ENCODE data around the gene CERS4. TPM values are rescaled to one million over a fixed set of nuclear protein-coding genes. Genes with fewer than 3 reads are reported as not detected.

The CERS4 gene
- total and polyA plus RNA-seq, 2 experiments from 2014 or later = 82.6 to 86.0 TPM

- Histone ChIP-seq H3K4me3 (no peak overlapping the region), H2AFZ (no peak overlapping the region), H3K4me2 (no peak overlapping the region), H3K27ac (no peak overlapping the region), H4K20me1 (ENCODE audit: insufficient read depth, poor library complexity, severe bottlenecking) (peaks cover 8% of the 10 kb centered on the region), H3K27me3 (no peaks in the 10 kb centered on the region), H3K36me3 (replicated peaks; ENCODE audit: insufficient read depth, low read depth) (no peaks in the 10 kb centered on the region), H3K79me2 (peaks cover 49% of the 10 kb centered on the region), H3K9me3 (ENCODE audit: low read depth) (no peaks in the 10 kb centered on the region), H3K4me1 (ENCODE audit: insufficient read depth) (peaks cover 7% of the 10 kb centered on the region), H3K9me2 (replicated peaks; ENCODE audit: insufficient read depth) (no peaks in the 10 kb centered on the region)
- 57% methylated on average over 7 of the region's 7 CpGs for WGBS (ENCODE audit: low lambda C conversion rate, missing lambda C conversion rate)
- TF ChIP-seq CTCF (IDR thresholded peaks at IDR 0.05; ENCODE audit: poor library complexity) = no peak
- no peak for TF ChIP-seq EZH2phosphoT487 (IDR thresholded peaks at IDR 0.05; ENCODE audit: low read depth, severe bottlenecking, unreplicated experiment)
- TF ChIP-seq EZH2 (IDR thresholded peaks at IDR 0.05; ENCODE audit: borderline replicate concordance) = no peak
- no peak for DNase-seq (ENCODE audit: low spot score)
Observed at GRCh38 chr19:8233370-8233769, 24.2 kb downstream of the CERS4 start.

DNA sequence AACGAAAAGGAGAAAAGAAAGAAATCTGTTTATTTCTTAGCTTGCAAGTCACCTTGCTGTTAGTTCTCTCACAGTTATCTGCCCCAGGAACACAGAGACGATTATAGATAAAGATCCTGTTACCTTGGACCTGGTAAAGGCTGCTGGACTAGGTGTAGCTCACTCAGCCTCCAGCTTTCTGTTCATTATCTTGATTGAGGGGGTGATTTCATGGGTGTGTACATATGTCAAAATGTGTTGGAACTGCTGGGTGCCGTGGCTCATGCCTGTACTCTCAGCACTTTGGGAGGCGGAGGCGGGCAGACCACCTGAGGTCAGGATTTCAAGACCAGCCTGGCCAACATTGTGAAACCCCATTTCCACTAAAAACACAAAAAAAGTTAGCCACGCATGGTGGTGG lies 27.9 kb downstream of the CERS4 start:
- Histone ChIP-seq H4K20me1 (ENCODE audit: insufficient read depth, poor library complexity, severe bottlenecking) (peaks cover 7% of the 10 kb centered on the region), H3K9me3 (ENCODE audit: low read depth) (no peaks in the 10 kb centered on the region), H3K79me2 (peaks cover 47% of the 10 kb centered on the region), H2AFZ (no peak overlapping the region), H3K4me2 (no peak overlapping the region), H3K36me3 (replicated peaks; ENCODE audit: insufficient read depth, low read depth) (no peaks in the 10 kb centered on the region), H3K4me3 (no peak overlapping the region), H3K9me2 (replicated peaks; ENCODE audit: insufficient read depth) (no peaks in the 10 kb centered on the region), H3K27me3 (no peaks in the 10 kb centered on the region), H3K4me1 (ENCODE audit: insufficient read depth) (peaks cover 21% of the 10 kb centered on the region), H3K27ac (no peak overlapping the region)
- DNase-seq (ENCODE audit: low spot score) = no peak
- TF ChIP-seq EZH2phosphoT487 (IDR thresholded peaks at IDR 0.05; ENCODE audit: low read depth, severe bottlenecking, unreplicated experiment) (no peak), CTCF (IDR thresholded peaks at IDR 0.05; ENCODE audit: poor library complexity) (no peak), EZH2 (IDR thresholded peaks at IDR 0.05; ENCODE audit: borderline replicate concordance) (no peak)
- WGBS (ENCODE audit: low lambda C conversion rate, missing lambda C conversion rate) = 76% methylated on average over 5 of the region's 6 CpGs

GRCh38 chr19:8238251-8238650 lies 29.1 kb downstream of the CERS4 start:
- H3K4me1 ChIP-seq (ENCODE audit: insufficient read depth) = peaks cover 21% of the 10 kb centered on the region
- H3K79me2 ChIP-seq = peaks cover 42% of the 10 kb centered on the region
- WGBS (ENCODE audit: low lambda C conversion rate, missing lambda C conversion rate) = 100% methylated on average over 1 of the region's 1 CpG
- H3K9me2 ChIP-seq (replicated peaks; ENCODE audit: insufficient read depth) = no peaks in the 10 kb centered on the region
- no peaks in the 10 kb centered on the region for H4K20me1 ChIP-seq (ENCODE audit: insufficient read depth, poor library complexity, severe bottlenecking)
- no peaks in the 10 kb centered on the region for H3K36me3 ChIP-seq (replicated peaks; ENCODE audit: insufficient read depth, low read depth)
- DNase-seq (ENCODE audit: low spot score) = no peak
- H3K27ac ChIP-seq = no peak overlapping the region
- no peaks in the 10 kb centered on the region for H3K9me3 ChIP-seq (ENCODE audit: low read depth)
- no peak overlapping the region for H3K4me3 ChIP-seq
- no peak overlapping the region for H2AFZ ChIP-seq
- no peak overlapping the region for H3K4me2 ChIP-seq
- no peak for TF ChIP-seq CTCF (IDR thresholded peaks at IDR 0.05; ENCODE audit: poor library complexity)
- no peak for TF ChIP-seq EZH2phosphoT487 (IDR thresholded peaks at IDR 0.05; ENCODE audit: low read depth, severe bottlenecking, unreplicated experiment)
- no peak for TF ChIP-seq EZH2 (IDR thresholded peaks at IDR 0.05; ENCODE audit: borderline replicate concordance)
- H3K27me3 ChIP-seq = no peaks in the 10 kb centered on the region
